ENCODE measurements around the gene STARD3. TPM values are rescaled to one million over a fixed set of nuclear protein-coding genes. Genes with fewer than 3 reads are reported as not detected.

STARD3 gene
- total RNA-seq, 2 experiments from 2014 or later, result 96.3 to 96.5 TPM

DNA sequence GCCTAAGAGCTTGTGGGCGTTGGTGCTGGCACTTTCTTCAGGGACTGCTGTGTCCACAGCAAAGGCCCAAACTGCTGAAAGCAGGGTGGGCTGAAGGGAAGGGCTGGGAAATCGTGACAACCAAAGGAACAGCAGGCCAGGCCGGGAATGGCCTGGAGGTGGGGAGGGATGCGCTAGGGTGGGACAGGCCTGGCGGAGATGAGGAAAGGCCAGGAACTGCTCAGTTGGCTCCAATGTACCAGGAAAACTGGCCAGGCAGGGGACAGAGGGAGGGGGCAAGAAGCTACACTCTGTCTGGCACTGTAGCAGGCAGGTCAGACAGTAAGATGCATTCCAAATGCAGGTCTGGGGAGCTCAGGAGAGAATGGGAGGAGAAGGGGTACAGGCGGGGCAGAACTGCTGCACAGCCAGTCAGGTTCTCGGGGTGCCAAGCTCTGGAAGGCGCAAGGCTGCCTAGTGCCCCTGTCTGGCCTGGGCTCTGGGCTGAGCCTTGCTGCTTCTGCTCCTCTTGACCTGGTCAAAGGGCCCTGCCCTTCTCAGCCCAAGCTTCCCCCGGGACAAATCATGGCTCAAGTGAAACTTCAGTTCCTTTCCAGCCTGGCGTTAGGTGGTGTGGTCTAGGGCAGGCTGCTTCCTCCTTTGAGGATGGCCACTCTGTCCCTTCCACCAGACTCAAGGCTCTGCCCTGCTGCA is 38.6 kb downstream of the STARD3 start:
- H3K27ac Mint-ChIP-seq, result peak overlapping the region; percentile 81
- DNase-seq (no peak), ATAC-seq (ENCODE audit: low read depth) (no peak)
- POLR2A ChIA-PET, result interaction anchor here (1.0 to 6.7 kb wide), 3 partner anchors 9 to 55 kb away, joined by 3 to 46 read pairs (median 7); partner anchors contain the start of genes MIEN1 and PGAP3
- peaks cover 45% of the 10 kb centered on the region for H3K4me1 Mint-ChIP-seq
- no peak overlapping the region for H3K4me3 Mint-ChIP-seq
- no peaks in the 10 kb centered on the region for H3K36me3 Mint-ChIP-seq
- peaks cover 7% of the 10 kb centered on the region for H3K27me3 Mint-ChIP-seq
- no peaks in the 10 kb centered on the region for H3K9me3 Mint-ChIP-seq

- peak overlapping the region; percentile 81 for H3K27ac Mint-ChIP-seq
- peak; percentile 67 for DNase-seq
- no peaks in the 10 kb centered on the region for H3K36me3 Mint-ChIP-seq
- H3K9me3 Mint-ChIP-seq, result no peaks in the 10 kb centered on the region
- peaks cover 3% of the 10 kb centered on the region for H3K27me3 Mint-ChIP-seq
- H3K4me3 Mint-ChIP-seq, result no peak overlapping the region
- ATAC-seq (ENCODE audit: low read depth), result peak; percentile 85
- peaks cover 46% of the 10 kb centered on the region for H3K4me1 Mint-ChIP-seq
- POLR2A ChIA-PET, result interaction anchor here (0.8 to 6.7 kb wide), 4 partner anchors 9 to 54 kb away, joined by 3 to 46 read pairs (median 5); partner anchors contain the start of genes MIEN1 and PGAP3
These were observed 39.4 kb downstream of the STARD3 start for GRCh38 chr17:39676198-39676819.

DNA sequence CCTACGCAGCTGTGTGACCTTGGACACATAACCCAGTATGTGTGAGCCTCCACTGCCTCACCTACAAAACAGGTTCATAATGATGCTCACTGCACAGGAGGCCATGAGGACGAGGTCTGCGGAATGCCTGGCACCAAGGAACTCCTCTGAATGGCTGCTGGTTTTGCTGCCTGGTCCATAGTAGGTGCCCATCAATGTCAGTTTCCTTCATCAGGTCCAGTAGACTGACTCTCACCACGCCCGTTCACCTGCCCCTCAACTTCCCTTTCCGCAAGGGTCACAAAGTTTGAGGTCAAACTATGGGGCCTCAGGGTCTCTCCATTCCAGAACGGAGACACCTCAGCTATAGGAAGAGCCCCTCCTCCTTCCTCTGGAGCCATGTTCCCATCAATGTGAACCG is 40.1 kb downstream of the STARD3 start:
- ATAC-seq (ENCODE audit: low read depth), result no peak
- H3K36me3 Mint-ChIP-seq, result no peaks in the 10 kb centered on the region
- no peaks in the 10 kb centered on the region for H3K9me3 Mint-ChIP-seq
- POLR2A ChIA-PET, result interaction anchor here (6.7 kb wide), 1 partner anchor 11 kb away, joined by 46 read pairs; the partner anchor contains the start of gene PGAP3
- DNase-seq, result no peak
- H3K4me1 Mint-ChIP-seq, result peaks cover 44% of the 10 kb centered on the region
- H3K4me3 Mint-ChIP-seq, result no peak overlapping the region
- H3K27me3 Mint-ChIP-seq, result peaks cover under 1% of the 10 kb centered on the region
- peak overlapping the region; percentile 25 for H3K27ac Mint-ChIP-seq

DNA sequence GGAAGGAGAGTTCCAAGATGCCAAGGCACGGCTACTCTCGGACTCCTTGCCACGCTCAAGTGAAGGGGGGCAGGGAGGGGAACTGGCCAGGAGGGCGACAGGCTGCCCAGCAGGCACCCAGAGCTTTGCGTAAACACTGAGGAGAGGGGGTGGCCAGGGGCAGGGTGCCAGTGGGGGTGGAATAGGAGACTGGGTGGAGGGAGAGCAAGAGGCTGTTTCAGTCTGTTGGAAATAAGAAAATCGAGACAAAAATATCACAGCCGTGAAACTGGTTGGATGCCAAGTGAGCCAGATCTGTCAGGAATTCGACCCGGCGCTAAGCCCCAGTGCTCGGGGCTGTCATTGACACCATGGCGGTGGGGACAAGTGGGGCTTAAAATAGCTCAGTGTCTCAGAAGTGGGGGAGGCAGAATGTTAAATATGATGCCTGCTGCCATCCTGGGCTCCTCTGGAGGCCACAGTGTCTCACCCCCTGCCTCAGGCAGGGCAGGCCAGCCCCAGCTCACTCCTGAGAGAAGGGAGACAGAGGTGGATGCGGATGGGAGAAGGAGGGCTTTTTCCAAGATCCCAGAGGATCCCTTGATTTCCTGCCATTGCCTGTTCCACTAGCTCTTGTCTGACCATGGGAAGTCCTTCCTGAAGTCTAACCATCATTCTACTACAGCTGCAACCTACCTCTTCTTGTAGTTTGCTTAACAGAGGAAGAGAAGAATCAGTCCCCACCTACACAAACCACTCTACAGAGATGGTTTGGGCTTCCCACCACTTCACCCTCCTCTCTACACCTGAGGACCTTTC is 40.8 kb downstream of the STARD3 start:
- H3K4me3 Mint-ChIP-seq, result no peak overlapping the region
- H3K27me3 Mint-ChIP-seq, result no peaks in the 10 kb centered on the region
- no peaks in the 10 kb centered on the region for H3K9me3 Mint-ChIP-seq
- H3K4me1 Mint-ChIP-seq, result peaks cover 43% of the 10 kb centered on the region
- DNase-seq, result no peak
- peak overlapping the region; percentile 94 for H3K27ac Mint-ChIP-seq
- H3K36me3 Mint-ChIP-seq, result no peaks in the 10 kb centered on the region
- no peak for ATAC-seq (ENCODE audit: low read depth)
- POLR2A ChIA-PET, result interaction anchor here (6.7 kb wide), 1 partner anchor 11 kb away, joined by 46 read pairs; the partner anchor contains the start of gene PGAP3

DNA sequence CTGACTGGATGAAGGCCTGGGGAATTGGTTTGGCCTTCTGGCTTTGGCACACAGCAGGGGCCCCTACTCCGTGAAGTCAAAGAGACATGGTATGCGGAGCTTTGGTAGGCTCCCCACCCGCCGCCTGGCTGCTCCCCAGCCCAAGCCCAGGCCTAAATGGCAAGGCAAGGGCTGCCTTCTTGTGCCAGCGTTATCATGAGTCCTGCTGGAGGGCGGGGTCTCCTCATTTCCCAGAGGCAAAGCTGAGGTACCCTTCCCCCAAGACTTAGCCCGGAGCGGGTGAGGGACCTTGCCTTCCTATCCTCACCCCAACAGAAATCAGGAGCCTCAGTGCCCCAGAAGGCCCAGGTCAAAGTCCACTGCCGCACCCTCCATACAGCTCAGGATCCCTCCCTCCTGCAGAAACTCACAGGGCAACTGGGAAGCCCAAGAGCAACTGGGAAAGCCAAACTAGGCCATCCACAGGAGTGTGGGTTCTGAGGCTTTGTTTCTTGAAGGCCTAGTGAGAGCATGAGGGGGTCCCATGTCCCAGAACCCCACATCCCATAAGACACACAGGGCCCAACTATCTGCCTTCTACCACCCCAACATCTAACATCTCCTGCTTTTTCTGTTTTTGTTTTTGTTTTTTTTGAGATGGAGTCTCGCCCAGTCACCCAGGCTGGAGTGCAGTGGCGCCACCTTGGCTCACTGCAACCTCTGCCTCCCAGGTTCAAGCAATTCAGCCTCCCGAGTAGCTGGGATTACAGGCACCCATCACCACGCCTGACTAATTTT is 41.6 kb downstream of the STARD3 start:
- no peak for DNase-seq
- Mint-ChIP-seq H3K27ac (peak overlapping the region; percentile 94), H3K36me3 (peaks cover 2% of the 10 kb centered on the region), H3K9me3 (no peaks in the 10 kb centered on the region), H3K4me1 (peaks cover 43% of the 10 kb centered on the region), H3K4me3 (no peak overlapping the region), H3K27me3 (no peaks in the 10 kb centered on the region)
- POLR2A ChIA-PET, result interaction anchor here (1.4 to 6.7 kb wide), 2 partner anchors 10 to 51 kb away, joined by 5 to 46 read pairs; partner anchors contain the start of genes MIEN1 and PGAP3
- no peak for ATAC-seq (ENCODE audit: low read depth)

GRCh38 chr17:39679521-39680192 is 42.7 kb downstream of the STARD3 start:
- ATAC-seq (ENCODE audit: low read depth) (peak; percentile 68), DNase-seq (peak; percentile 56)
- H3K36me3 Mint-ChIP-seq, result peaks cover 3% of the 10 kb centered on the region
- no peaks in the 10 kb centered on the region for H3K9me3 Mint-ChIP-seq
- POLR2A ChIA-PET, result interaction anchor here (0.9 to 6.7 kb wide), 3 partner anchors 9 to 460 kb away, joined by 3 to 46 read pairs (median 5); partner anchors contain the start of genes CASC3, MIEN1 and PGAP3
- no peaks in the 10 kb centered on the region for H3K27me3 Mint-ChIP-seq
- H3K27ac Mint-ChIP-seq, result peak overlapping the region; percentile 94
- peaks cover 43% of the 10 kb centered on the region for H3K4me1 Mint-ChIP-seq
- peak overlapping the region; percentile 60 for H3K4me3 Mint-ChIP-seq

DNA sequence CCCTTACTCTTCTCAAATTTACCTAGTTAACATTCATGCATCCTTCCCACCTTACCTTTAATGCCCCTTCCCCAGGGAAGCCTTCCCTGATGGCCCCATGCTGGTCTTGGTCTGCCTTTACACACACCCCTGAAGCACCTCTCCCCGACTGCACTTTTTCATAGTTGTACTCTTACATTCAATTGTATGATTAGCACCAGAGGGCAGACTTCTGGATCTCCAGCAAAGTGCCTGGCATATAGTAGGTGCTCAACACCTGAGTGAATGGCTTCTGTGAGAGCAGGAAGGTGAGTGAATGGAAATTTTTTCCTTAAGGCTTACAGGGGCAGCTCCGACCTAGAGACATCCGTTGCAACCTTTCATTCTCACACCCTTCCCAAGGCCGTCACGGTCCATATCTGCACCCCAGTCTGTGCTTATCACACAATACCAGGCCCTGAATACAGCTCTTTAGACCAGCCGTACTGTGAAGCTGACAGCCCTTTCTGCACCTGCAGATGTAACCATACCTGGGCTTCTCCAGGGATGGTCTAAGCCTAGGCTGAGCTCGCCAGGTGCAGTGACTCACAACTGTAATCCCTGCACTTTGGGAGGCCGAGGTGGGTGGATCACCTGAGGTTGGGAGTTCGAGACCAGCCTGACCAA is 46.5 kb downstream of the STARD3 start:
- Mint-ChIP-seq H3K27me3 (no peaks in the 10 kb centered on the region), H3K36me3 (peaks cover 7% of the 10 kb centered on the region), H3K9me3 (no peaks in the 10 kb centered on the region), H3K4me1 (peaks cover 25% of the 10 kb centered on the region), H3K27ac (no peak overlapping the region), H3K4me3 (no peak overlapping the region)
- no peak for ATAC-seq (ENCODE audit: low read depth)
- no peak for DNase-seq
- POLR2A ChIA-PET, result no interaction called here

GRCh38 chr17:39684369-39685192 is 47.6 kb downstream of the STARD3 start:
- H3K27me3 Mint-ChIP-seq, result no peaks in the 10 kb centered on the region
- POLR2A ChIA-PET, result interaction anchor here (0.6 to 1.3 kb wide), 2 partner anchors 16 to 92 kb away, joined by 3 to 4 read pairs; no protein-coding TSS in a partner anchor
- no peaks in the 10 kb centered on the region for H3K9me3 Mint-ChIP-seq
- H3K27ac Mint-ChIP-seq, result no peak overlapping the region
- ATAC-seq (ENCODE audit: low read depth) (no peak), DNase-seq (no peak)
- no peak overlapping the region for H3K4me3 Mint-ChIP-seq
- peaks cover 25% of the 10 kb centered on the region for H3K4me1 Mint-ChIP-seq
- H3K36me3 Mint-ChIP-seq, result peaks cover 7% of the 10 kb centered on the region

DNA sequence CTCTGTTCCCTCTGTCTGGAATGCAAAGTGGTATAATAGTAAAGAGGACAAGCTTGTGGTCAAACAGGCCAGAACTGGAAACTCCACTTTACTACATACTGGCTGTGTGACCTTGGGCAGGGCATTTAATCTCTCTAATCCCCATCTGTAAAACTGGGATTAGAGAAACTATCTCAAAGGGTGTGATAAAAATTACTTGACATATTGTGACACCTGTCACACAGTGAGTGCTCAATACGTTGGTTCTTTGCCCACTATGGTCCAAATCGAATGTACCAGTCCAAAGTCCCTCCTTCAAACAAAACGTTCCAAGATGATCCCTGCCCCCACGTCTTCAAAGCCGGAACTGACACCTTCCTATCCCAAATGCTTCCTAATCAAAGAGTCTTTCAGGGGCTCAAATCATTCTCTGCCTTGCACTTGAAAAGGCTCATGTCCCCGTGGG is 50.2 kb downstream of the STARD3 start:
- DNase-seq, result no peak
- peak overlapping the region; percentile 50 for H3K27ac Mint-ChIP-seq
- no peak for ATAC-seq (ENCODE audit: low read depth)
- no peaks in the 10 kb centered on the region for H3K27me3 Mint-ChIP-seq
- H3K4me1 Mint-ChIP-seq, result peaks cover 14% of the 10 kb centered on the region
- H3K4me3 Mint-ChIP-seq, result peak overlapping the region; percentile 88
- POLR2A ChIA-PET, result interaction anchor here (0.6 to 2.8 kb wide), 3 partner anchors 10 to 127 kb away, joined by 3 to 46 read pairs (median 8); partner anchors contain the start of gene PNMT
- no peaks in the 10 kb centered on the region for H3K9me3 Mint-ChIP-seq
- peaks cover 7% of the 10 kb centered on the region for H3K36me3 Mint-ChIP-seq

GRCh38 chr17:39687546-39688474 is 50.9 kb downstream of the STARD3 start, which contains the start of gene PGAP3:
Gene PGAP3 (minus strand): TSS chr17:39688057. CDS start chr17:39688014, 43 bp downstream.
- H3K4me3 Mint-ChIP-seq, result peak within 1 kb of the TSS; percentile 88
- H3K27ac Mint-ChIP-seq, result peak within 1 kb of the TSS; percentile 89
- POLR2A ChIA-PET, result interaction anchor here (0.5 to 2.8 kb wide), 10 partner anchors 11 to 496 kb away, joined by 3 to 46 read pairs (median 3); partner anchors contain the start of genes ERBB2, MIEN1 and PNMT
- H3K4me1 Mint-ChIP-seq, result peaks cover 14% of the 10 kb centered on the region
- H3K27me3 Mint-ChIP-seq, result no peaks in the 10 kb centered on the region
- no peaks in the 10 kb centered on the region for H3K9me3 Mint-ChIP-seq
- H3K36me3 Mint-ChIP-seq, result peaks cover 7% of the 10 kb centered on the region
- peak; percentile 88 for DNase-seq
- ATAC-seq (ENCODE audit: low read depth), result peak; percentile 94
